ENCODE data around the gene IL27RA. TPM values are rescaled to one million over a fixed set of nuclear protein-coding genes. Genes with fewer than 3 reads are reported as not detected.

IL27RA gene
- total RNA-seq, 1 experiment from 2014 or later, result 7.8 TPM

GRCh38 chr19:13996928-13997630, 34.5 kb upstream of the IL27RA start:
- H3F3A ChIP-seq (ENCODE audit: insufficient read depth, low read depth), result peaks cover 16% of the 10 kb centered on the region; the same call in 1 of the 2 replicates
- POLR2A ChIA-PET (ENCODE audit: unreplicated experiment), result interaction anchor here (0.6 kb wide), 1 partner anchor 108 kb away, joined by 3 read pairs; no protein-coding TSS in a partner anchor
- CTCF ChIA-PET, result no interaction called here
- DNase-seq, result no peak
- peaks cover 10% of the 10 kb centered on the region; the same call in 1 of the 2 replicates for H3K4me1 ChIP-seq (replicated peaks; ENCODE audit: insufficient read depth)
- peaks cover 12% of the 10 kb centered on the region; the same call in 1 of the 2 replicates for H3K36me3 ChIP-seq (ENCODE audit: low read depth)
- no peak overlapping the region for H2AFZ ChIP-seq
- H3K9me2 ChIP-seq (ENCODE audit: insufficient read depth), result no peaks in the 10 kb centered on the region
- H3K4me3 ChIP-seq, result no peak overlapping the region
- H3K4me2 ChIP-seq, result no peak overlapping the region
- H3K9me3 ChIP-seq (ENCODE audit: insufficient read depth, low read depth), result 0 out of 2 replicates have a peak, but pooled peaks cover 10% of the 10 kb centered on the region
- no peaks in the 10 kb centered on the region for H3K27me3 ChIP-seq (ENCODE audit: insufficient read depth, low read depth)
- H4K20me1 ChIP-seq (ENCODE audit: insufficient read depth), result 0 out of 2 replicates have a peak, but pooled peaks cover 3% of the 10 kb centered on the region
- intact Hi-C loops (cut with micrococcal nuclease; ENCODE audit: unreplicated experiment), result no loop called here
- no TSS peak for BruUV-seq (replicated peaks)
- TF ChIP-seq CTCF (conservative IDR thresholded peaks at IDR 0.05) (no peak), EZH2 (IDR thresholded peaks at IDR 0.05; ENCODE audit: low read depth) (no peak)
- H3K79me2 ChIP-seq (ENCODE audit: low read depth), result peaks cover 45% of the 10 kb centered on the region
- H3K27ac ChIP-seq, result no peak overlapping the region

GRCh38 chr19:13997631-13997962, 34.0 kb upstream of the IL27RA start:
- CTCF ChIA-PET, result no interaction called here
- 0 out of 2 replicates have a peak, but pooled peaks cover 10% of the 10 kb centered on the region for H3K9me3 ChIP-seq (ENCODE audit: insufficient read depth, low read depth)
- no peak overlapping the region for H2AFZ ChIP-seq
- no peak overlapping the region for H3K4me3 ChIP-seq
- H3K4me2 ChIP-seq, result no peak overlapping the region
- no TSS peak for BruUV-seq (replicated peaks)
- POLR2A ChIA-PET (ENCODE audit: unreplicated experiment), result interaction anchor here (0.6 kb wide), 1 partner anchor 109 kb away, joined by 3 read pairs; no protein-coding TSS in a partner anchor
- intact Hi-C loops (cut with micrococcal nuclease; ENCODE audit: unreplicated experiment), result no loop called here
- H3K27me3 ChIP-seq (ENCODE audit: insufficient read depth, low read depth), result no peaks in the 10 kb centered on the region
- peaks cover 10% of the 10 kb centered on the region; the same call in 1 of the 2 replicates for H3K4me1 ChIP-seq (replicated peaks; ENCODE audit: insufficient read depth)
- H3F3A ChIP-seq (ENCODE audit: insufficient read depth, low read depth), result peaks cover 16% of the 10 kb centered on the region; the same call in 1 of the 2 replicates
- no peak for DNase-seq
- H3K36me3 ChIP-seq (ENCODE audit: low read depth), result peaks cover 12% of the 10 kb centered on the region; the same call in 1 of the 2 replicates
- TF ChIP-seq CTCF (conservative IDR thresholded peaks at IDR 0.05) (no peak), EZH2 (IDR thresholded peaks at IDR 0.05; ENCODE audit: low read depth) (no peak)
- 0 out of 2 replicates have a peak, but pooled peaks cover 3% of the 10 kb centered on the region for H4K20me1 ChIP-seq (ENCODE audit: insufficient read depth)
- no peaks in the 10 kb centered on the region for H3K9me2 ChIP-seq (ENCODE audit: insufficient read depth)
- peaks cover 45% of the 10 kb centered on the region for H3K79me2 ChIP-seq (ENCODE audit: low read depth)
- no peak overlapping the region for H3K27ac ChIP-seq

- POLR2A ChIA-PET (ENCODE audit: unreplicated experiment), result interaction anchor here (0.6 to 0.7 kb wide), 2 partner anchors 20 to 33 kb away, joined by 3 to 4 read pairs; partner anchors contain the start of gene IL27RA
- Histone ChIP-seq H3F3A (ENCODE audit: insufficient read depth, low read depth) (peaks cover 16% of the 10 kb centered on the region; the same call in 1 of the 2 replicates), H2AFZ (no peak overlapping the region), H3K9me3 (ENCODE audit: insufficient read depth, low read depth) (0 out of 2 replicates have a peak, but pooled peaks cover 10% of the 10 kb centered on the region), H3K9me2 (ENCODE audit: insufficient read depth) (no peaks in the 10 kb centered on the region), H3K4me1 (replicated peaks; ENCODE audit: insufficient read depth) (peaks cover 10% of the 10 kb centered on the region; the same call in 1 of the 2 replicates), H3K27ac (peak overlapping the region; percentile 67), H3K79me2 (ENCODE audit: low read depth) (peaks cover 49% of the 10 kb centered on the region), H3K27me3 (ENCODE audit: insufficient read depth, low read depth) (no peaks in the 10 kb centered on the region), H4K20me1 (ENCODE audit: insufficient read depth) (0 out of 2 replicates have a peak, but pooled peaks cover 3% of the 10 kb centered on the region), H3K36me3 (ENCODE audit: low read depth) (peaks cover 12% of the 10 kb centered on the region; the same call in 1 of the 2 replicates), H3K4me3 (no peak overlapping the region), H3K4me2 (peak overlapping the region; percentile 22; the same call in 1 of the 2 replicates)
- DNase-seq, result peak in 1 of 2 experiments; percentile 87
- TF ChIP-seq EZH2 (IDR thresholded peaks at IDR 0.05; ENCODE audit: low read depth) (no peak), CTCF (conservative IDR thresholded peaks at IDR 0.05) (no peak)
- no TSS peak for BruUV-seq (replicated peaks)
- CTCF ChIA-PET, result interaction anchor here (0.6 kb wide), 2 partner anchors 33 to 266 kb away, joined by 4 to 9 read pairs; partner anchors contain the start of gene IL27RA
- intact Hi-C loops (cut with micrococcal nuclease; ENCODE audit: unreplicated experiment), result no loop called here
Observed at GRCh38 chr19:13998426-13998825, 33.1 kb upstream of the IL27RA start.
